HUES48 (cell line): Measurements from ENCODE around the gene ZNF526.

Experiments
- H3K27ac ChIP-seq: one replicate; pipeline ENCODE4 v1.7.0; 2013; ENCODE audit warnings: low read depth, low read length, inconsistent platforms
- H3K27me3 ChIP-seq: 2 replicates; pipeline ENCODE4 v1.6.1; 2013; ENCODE audit warnings: mild to moderate bottlenecking, low read length; ENCODE audit not compliant: control insufficient read depth, insufficient read depth
- H3K36me3 ChIP-seq: 2 replicates; pipeline ENCODE4 v1.6.1; 2013; ENCODE audit warnings: low read length; ENCODE audit not compliant: control insufficient read depth, insufficient read depth
- H3K4me1 ChIP-seq: 2 replicates; pipeline ENCODE4 v1.6.1; 2013; ENCODE audit warnings: mild to moderate bottlenecking, low read length; ENCODE audit not compliant: control insufficient read depth, insufficient read depth
- H3K4me3 ChIP-seq: 2 replicates; pipeline ENCODE4 v1.5.1; 2013; ENCODE audit warnings: mild to moderate bottlenecking, low read depth, low read length
- H3K9ac ChIP-seq: 2 replicates; pipeline ENCODE4 v1.6.1; 2013; ENCODE audit warnings: mild to moderate bottlenecking, low read depth, low read length, moderate library complexity
- H3K9me3 ChIP-seq: 2 replicates; pipeline ENCODE4 v1.6.1; 2013; ENCODE audit warnings: low read length; ENCODE audit not compliant: control insufficient read depth, insufficient read depth

Gene ZNF526

DNA sequence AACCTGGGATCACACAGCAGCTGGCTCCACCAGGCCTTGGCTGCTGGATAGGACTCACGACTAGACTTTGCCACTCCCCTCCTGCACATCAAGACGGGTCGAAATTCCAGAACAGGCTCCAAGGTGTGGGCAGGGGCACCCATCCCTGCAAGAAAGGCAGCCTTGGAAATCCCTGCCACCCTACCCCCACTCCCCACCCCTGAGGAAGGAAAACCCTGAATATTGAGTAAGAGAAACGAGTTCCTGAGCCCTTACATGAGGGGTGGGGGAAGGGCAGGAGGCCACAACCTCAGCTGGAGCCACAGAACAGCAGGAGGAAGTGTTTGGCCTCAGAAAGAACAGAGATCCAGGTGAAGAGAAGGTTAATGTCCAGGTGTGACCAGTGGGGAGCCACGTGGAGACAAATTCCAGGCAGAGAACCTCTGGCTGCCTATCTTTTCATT, 22.7 kb upstream of the ZNF526 start:
- H3K4me1 ChIP-seq: peaks cover 11% of the 10 kb centered on the region
- no peaks in the 10 kb centered on the region for H3K27me3 ChIP-seq
- H3K4me3 ChIP-seq: no peak overlapping the region
- H3K36me3 ChIP-seq: peaks cover 47% of the 10 kb centered on the region
- H3K9ac ChIP-seq: no peak overlapping the region
- peak overlapping the region; percentile 55 for H3K27ac ChIP-seq
- H3K9me3 ChIP-seq: no peaks in the 10 kb centered on the region

DNA sequence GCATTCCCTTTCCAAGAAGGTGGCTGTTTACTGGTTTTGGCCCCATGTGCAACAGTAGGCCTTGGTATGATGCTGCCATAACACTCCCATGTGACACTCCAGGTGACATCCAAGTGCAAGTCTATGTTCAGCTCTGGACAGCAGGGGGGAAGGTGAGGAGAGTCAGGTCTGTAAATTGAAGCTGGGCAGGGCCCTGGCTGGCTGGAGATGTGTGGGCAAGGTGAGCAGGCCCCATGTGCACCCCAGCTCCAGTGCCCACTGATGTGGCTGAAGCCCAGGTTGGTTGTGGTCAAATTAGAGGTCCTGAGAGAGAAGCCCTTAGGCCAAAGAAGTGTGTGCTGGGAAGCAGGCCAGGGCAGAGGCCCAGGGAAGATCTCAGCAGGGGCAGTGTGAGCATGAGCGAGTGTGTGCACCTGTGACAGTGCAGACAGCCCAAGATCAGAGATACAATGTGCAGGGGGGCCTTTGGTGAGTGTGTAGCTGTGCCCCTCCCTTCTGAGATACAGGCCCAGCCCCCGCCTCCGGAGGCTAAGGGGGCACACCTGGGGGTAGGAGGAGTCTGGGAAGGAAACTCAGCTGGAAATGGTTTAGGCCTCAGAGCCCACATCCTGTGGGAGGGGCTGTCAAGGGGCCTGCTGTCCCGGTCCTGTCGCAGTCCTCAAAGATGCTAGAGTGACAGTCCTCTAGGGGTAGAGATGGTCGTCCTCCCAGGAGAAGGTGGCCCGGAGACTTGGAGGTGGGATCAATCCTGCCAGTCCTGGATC, 21.3 kb upstream of the ZNF526 start:
- Histone ChIP-seq H3K4me3 (no peak overlapping the region), H3K9me3 (no peaks in the 10 kb centered on the region), H3K9ac (no peak overlapping the region), H3K27me3 (no peaks in the 10 kb centered on the region), H3K27ac (no peak overlapping the region), H3K4me1 (peaks cover 11% of the 10 kb centered on the region), H3K36me3 (peaks cover 61% of the 10 kb centered on the region)

GRCh38 chr19:42199440-42200115, 20.5 kb upstream of the ZNF526 start:
- H3K36me3 ChIP-seq: peaks cover 67% of the 10 kb centered on the region
- H3K27ac ChIP-seq: peak overlapping the region; percentile 1
- no peak overlapping the region for H3K4me3 ChIP-seq
- no peak overlapping the region for H3K9ac ChIP-seq
- peaks cover 11% of the 10 kb centered on the region for H3K4me1 ChIP-seq
- H3K9me3 ChIP-seq: no peaks in the 10 kb centered on the region
- no peaks in the 10 kb centered on the region for H3K27me3 ChIP-seq

DNA sequence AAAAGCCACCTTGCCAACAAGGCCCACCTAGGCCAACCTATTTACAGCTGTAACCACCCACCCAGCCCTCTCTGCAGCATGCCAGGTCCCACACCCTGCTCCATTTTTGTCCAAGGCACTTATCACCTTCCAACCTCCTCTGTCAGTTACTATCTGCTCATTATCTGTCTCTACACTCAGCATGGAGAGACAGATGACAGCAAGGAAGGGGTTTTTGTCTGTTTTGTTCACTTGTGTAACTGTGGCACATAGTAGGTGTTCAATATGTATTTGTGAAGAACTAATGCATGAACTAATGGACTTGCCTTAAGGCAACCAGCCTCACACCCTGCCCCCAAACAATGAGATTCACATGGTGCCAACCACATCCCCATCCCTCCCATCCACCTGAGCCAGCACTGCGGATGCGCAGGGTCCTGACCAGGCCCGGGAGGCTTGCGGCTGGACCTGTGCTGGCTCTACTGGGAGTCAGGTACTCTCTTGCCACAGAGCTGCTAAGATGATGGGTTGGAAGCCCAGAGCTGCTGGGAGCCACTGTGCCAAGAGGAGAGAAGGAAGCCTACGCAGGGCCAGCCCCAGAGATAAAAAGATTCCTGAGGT, 19.9 kb upstream of the ZNF526 start:
- no peak overlapping the region for H3K4me3 ChIP-seq
- no peaks in the 10 kb centered on the region for H3K9me3 ChIP-seq
- peaks cover 16% of the 10 kb centered on the region for H3K4me1 ChIP-seq
- H3K27me3 ChIP-seq: no peaks in the 10 kb centered on the region
- peaks cover 67% of the 10 kb centered on the region for H3K36me3 ChIP-seq
- H3K9ac ChIP-seq: no peak overlapping the region
- H3K27ac ChIP-seq: no peak overlapping the region

DNA sequence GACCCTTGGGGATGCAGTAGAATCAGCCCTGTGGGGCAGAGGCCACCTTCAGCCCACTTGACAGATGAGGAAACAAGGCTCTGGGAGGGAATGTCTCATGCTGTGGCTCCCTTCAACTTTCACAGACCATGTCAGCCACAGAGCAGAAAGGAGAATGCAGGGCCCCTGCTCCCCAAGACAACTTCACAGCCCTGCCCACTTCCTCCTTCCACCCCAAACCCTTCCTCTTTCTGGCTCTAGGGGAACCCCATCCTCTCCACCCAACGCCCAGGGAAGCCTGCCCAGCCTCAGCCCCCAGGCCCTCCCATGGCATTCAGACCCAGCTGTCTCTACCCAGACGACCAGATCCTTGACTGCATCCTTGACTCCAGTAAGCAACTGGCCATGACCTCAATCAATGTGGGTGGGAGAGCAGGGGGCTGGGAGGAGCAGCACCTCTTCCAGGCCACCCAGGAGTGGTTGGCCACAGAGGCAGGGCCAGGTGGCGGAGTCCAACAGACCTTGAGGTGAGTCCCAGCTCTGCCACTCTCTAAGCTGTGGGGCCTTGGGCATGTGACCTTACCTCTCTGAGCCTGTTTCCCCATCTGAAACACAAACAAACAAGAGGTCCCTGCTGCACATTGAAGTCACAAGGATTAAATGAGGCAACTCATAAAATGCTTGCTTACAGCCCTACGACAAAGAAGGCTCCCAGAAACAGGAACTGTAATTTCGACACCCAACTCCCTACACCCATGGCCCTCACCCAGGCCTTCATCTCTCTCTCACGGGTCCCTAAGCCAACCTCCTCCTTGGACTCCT, 18.4 kb upstream of the ZNF526 start:
- Histone ChIP-seq H3K4me1 (peaks cover 16% of the 10 kb centered on the region), H3K9ac (no peak overlapping the region), H3K9me3 (no peaks in the 10 kb centered on the region), H3K27me3 (no peaks in the 10 kb centered on the region), H3K4me3 (no peak overlapping the region), H3K27ac (no peak overlapping the region), H3K36me3 (peaks cover 75% of the 10 kb centered on the region)

DNA sequence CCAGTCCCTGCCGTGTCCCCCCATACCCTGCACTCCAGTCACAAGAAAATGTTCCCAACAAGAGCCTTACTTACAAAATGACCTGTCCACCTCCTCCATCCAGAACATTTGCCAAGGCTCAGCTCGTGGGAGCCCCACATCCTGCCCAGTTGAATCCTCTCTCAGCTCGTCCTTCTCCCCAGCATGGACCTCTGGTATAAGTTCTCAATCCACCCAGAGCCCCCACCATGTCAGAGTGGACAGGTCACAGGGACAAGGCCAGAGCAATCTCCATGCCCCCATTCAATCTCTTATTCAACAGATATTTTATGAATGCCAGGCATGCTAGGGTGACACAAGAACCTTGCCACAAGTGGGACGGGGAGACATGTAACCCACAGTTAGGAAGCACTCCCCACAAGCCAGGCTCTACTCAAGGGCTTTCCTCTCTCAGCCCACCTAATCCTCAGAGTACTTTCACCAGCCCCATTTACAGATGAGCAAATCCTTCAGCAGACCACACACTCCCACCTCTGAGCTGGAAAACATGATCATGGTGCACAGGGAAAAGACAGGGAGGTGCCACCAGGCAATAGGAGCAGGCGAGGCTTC, 17.7 kb upstream of the ZNF526 start:
- Histone ChIP-seq H3K27ac (no peak overlapping the region), H3K27me3 (no peaks in the 10 kb centered on the region), H3K9ac (no peak overlapping the region), H3K4me3 (no peak overlapping the region), H3K9me3 (no peaks in the 10 kb centered on the region), H3K4me1 (peaks cover 10% of the 10 kb centered on the region), H3K36me3 (peaks cover 78% of the 10 kb centered on the region)

- peaks cover 84% of the 10 kb centered on the region for H3K36me3 ChIP-seq
- H3K9me3 ChIP-seq: no peaks in the 10 kb centered on the region
- H3K27ac ChIP-seq: no peak overlapping the region
- no peak overlapping the region for H3K9ac ChIP-seq
- no peaks in the 10 kb centered on the region for H3K27me3 ChIP-seq
- no peak overlapping the region for H3K4me3 ChIP-seq
- peaks cover 7% of the 10 kb centered on the region for H3K4me1 ChIP-seq
These were observed 16.4 kb upstream of the ZNF526 start for GRCh38 chr19:42203700-42204099.

- Histone ChIP-seq H3K36me3 (peaks cover 84% of the 10 kb centered on the region), H3K4me3 (no peak overlapping the region)
These were observed 15.4 kb upstream of the ZNF526 start for GRCh38 chr19:42204664-42205063.

DNA sequence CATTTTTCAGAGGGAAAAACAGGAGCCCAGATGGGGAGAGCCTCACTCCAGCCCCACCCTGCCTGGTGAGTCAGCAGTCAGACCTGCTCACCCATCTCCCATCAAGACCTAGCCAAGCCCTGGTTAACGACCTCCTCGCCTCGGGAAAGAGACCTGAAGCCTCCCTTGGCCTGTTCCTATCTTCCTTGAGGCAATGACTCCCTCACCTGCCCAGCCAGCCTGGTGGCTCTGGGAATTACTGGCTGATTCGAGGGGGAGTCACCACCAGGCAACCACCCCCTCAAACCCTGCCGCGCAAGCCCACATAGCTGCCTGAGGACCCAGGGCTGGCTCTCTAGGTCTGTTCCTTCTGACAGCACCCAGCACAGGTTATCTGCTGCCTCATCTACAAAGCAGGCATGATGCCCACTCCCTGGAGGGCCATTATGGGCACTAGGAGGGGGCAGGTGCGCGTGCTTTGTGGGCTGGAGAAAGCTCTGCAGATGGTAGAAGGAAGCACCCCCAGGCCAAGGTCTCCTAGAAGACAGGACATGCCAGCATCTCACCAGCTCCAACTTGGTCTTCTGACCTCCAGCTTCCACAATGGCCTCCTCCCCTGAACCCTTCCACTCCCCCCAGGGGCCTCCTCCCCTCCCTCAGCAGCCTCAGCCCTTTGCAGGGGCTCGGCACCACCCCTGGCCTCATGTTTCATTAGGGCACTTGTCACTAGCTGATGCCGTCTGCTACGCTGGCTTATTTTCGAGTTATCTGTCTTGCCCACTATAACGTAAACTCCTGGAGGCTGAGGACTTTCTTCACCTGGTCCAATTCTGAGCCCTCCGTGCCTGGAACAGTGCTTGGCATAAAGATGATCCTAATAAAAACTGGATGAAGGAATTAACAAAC, 13.0 kb upstream of the ZNF526 start:
- peaks cover 4% of the 10 kb centered on the region for H3K4me1 ChIP-seq
- H3K27ac ChIP-seq: no peak overlapping the region
- H3K9me3 ChIP-seq: no peaks in the 10 kb centered on the region
- peaks cover 74% of the 10 kb centered on the region for H3K36me3 ChIP-seq
- H3K4me3 ChIP-seq: no peak overlapping the region
- H3K9ac ChIP-seq: no peak overlapping the region
- no peaks in the 10 kb centered on the region for H3K27me3 ChIP-seq

More at GRCh38 chr19:42204664-42205063, 15.4 kb upstream of the ZNF526 start:
- no peaks in the 10 kb centered on the region for H3K9me3 ChIP-seq
- H3K27ac ChIP-seq: peak overlapping the region; percentile 36
- H3K27me3 ChIP-seq: no peaks in the 10 kb centered on the region
- no peak overlapping the region for H3K9ac ChIP-seq
- H3K4me1 ChIP-seq: peaks cover 4% of the 10 kb centered on the region
